CD4-positive, alpha-beta memory T cell (primary cell): ENCODE data around the gene SPTY2D1. TPM values are rescaled to one million over a fixed set of nuclear protein-coding genes. Genes with fewer than 3 reads are reported as not detected.
"Not testable (repeated sequence)": the region's sequence is repeated elsewhere in the genome, so short reads cannot be mapped to it uniquely, and the experiment has no call there.

ENCODE experiments used
- CTCF ChIA-PET: fragments of 350-600 bp; sonication (Branson Sonifier 250); formaldehyde crosslinking; loops from one replicate; lab custom pipeline; 2021; ENCODE audit warnings: inconsistent platforms; ENCODE audit not compliant: partially characterized antibody; lab: Charles Lee
- POLR2A ChIA-PET: fragments of 350-600 bp; sonication (Branson Sonifier 250); formaldehyde crosslinking; loops from one replicate; lab custom pipeline; 2021; ENCODE audit not compliant: partially characterized antibody; lab: Charles Lee
- DNase-seq, 5 donors: peaks; one replicate each; pipeline versions ENCODE4 v3.0.0 to v3.0.0-alpha.2; 2020 to 2022; ENCODE audit warnings: mixed read lengths in 1 of 5
- H3K27ac ChIP-seq: one replicate; pipeline ENCODE4 v1.7.0; 2013; ENCODE audit warnings: low read depth, low read length
- H3K27me3 ChIP-seq: 2 replicates; pipeline ENCODE4 v1.7.0; 2013; ENCODE audit warnings: mild to moderate bottlenecking, low read length, moderate library complexity; ENCODE audit not compliant: insufficient read depth
- H3K36me3 ChIP-seq: 2 replicates; pipeline ENCODE4 v1.7.0; 2013; ENCODE audit warnings: mild to moderate bottlenecking, low read length, moderate library complexity; ENCODE audit not compliant: insufficient read depth
- H3K4me1 ChIP-seq: 2 replicates; pipeline ENCODE4 v1.7.0; 2013; ENCODE audit warnings: mild to moderate bottlenecking, low read length, moderate library complexity; ENCODE audit not compliant: insufficient read depth
- H3K4me3 ChIP-seq, 2 donors: one replicate each; pipeline ENCODE4 v1.7.0; 2013; ENCODE audit warnings: low read length in 2 of 2, mild to moderate bottlenecking in 1 of 2
- H3K9me3 ChIP-seq, 2 donors: one replicate each; pipeline ENCODE4 v1.7.0; 2013; ENCODE audit warnings: low read length in 2 of 2, control low read depth in 1 of 2; ENCODE audit not compliant: control insufficient read depth in 1 of 2
- H3K27ac Mint-ChIP-seq, 7 donors: one replicate each; pipeline ENCODE4 v1.8.0; 2020 to 2021; ENCODE audit warnings: mixed read lengths in 7 of 7, mild to moderate bottlenecking in 6 of 7, inconsistent platforms in 3 of 7, moderate library complexity in 3 of 7
- H3K27me3 Mint-ChIP-seq, 2 donors: one replicate each; pipeline ENCODE4 v1.8.0; 2020 to 2021; ENCODE audit warnings: mixed read lengths in 2 of 2
- H3K36me3 Mint-ChIP-seq, 2 donors: one replicate each; pipeline ENCODE4 v1.8.0; 2020 to 2021; ENCODE audit warnings: mixed read lengths in 2 of 2, inconsistent platforms in 1 of 2, mild to moderate bottlenecking in 1 of 2
- H3K4me1 Mint-ChIP-seq, 4 donors: one replicate each; pipeline ENCODE4 v1.8.0; 2020 to 2021; ENCODE audit warnings: mixed read lengths in 4 of 4, mild to moderate bottlenecking in 1 of 4
- H3K4me3 Mint-ChIP-seq, 8 donors: one replicate each; pipeline ENCODE4 v1.8.0; 2020 to 2021; ENCODE audit warnings: mixed read lengths in 8 of 8, mild to moderate bottlenecking in 7 of 8, moderate library complexity in 6 of 8, inconsistent platforms in 3 of 8
- H3K9me3 Mint-ChIP-seq, 8 donors: one replicate each; pipeline ENCODE4 v1.8.0; 2020 to 2021; ENCODE audit warnings: mixed read lengths in 8 of 8, mild to moderate bottlenecking in 5 of 8, inconsistent platforms in 3 of 8, moderate library complexity in 1 of 8
- intact Hi-C: fragments of 100-400 bp; cut with micrococcal nuclease; formaldehyde crosslinking; loops from one replicate; pipeline ENCODE4 v1.15.1; 2023
- polyA plus RNA-seq, 2 donors: library from polyadenylated mRNA; unstranded; fragments of 300-500 nt; fragmentation: Illumina TruSeq; gene quantifications; one replicate each; pipeline ENCODE4 v1.2.3, GENCODE V29; 2021
- total RNA-seq, 2 experiments: library from RNA; stranded (reverse); gene quantifications; one replicate each; pipeline ENCODE4 v1.2.3, GENCODE V29; 2021

Gene SPTY2D1
- total and polyA plus RNA-seq, 4 experiments from 2014 or later, result 5.1 to 25.2 (median 17.8) TPM

- Histone ChIP-seq H3K4me3 (no peak overlapping the region), H3K4me1 (peaks cover 18% of the 10 kb centered on the region), H3K9me3 (no peaks in the 10 kb centered on the region), H3K27me3 (no peaks in the 10 kb centered on the region), H3K36me3 (peaks cover 51% of the 10 kb centered on the region), H3K27ac (no peak overlapping the region)
- intact Hi-C loops, result loop anchor here (2.0 kb wide), 1 partner anchor 98 kb away; no protein-coding TSS in a partner anchor
- ChIA-PET CTCF (no interaction called here), POLR2A (no interaction called here)
- Mint-ChIP-seq H3K4me3 (no peak overlapping the region), H3K9me3 (peaks cover 0 to under 1% (median 0%) of the 10 kb centered on the region in 8 donors), H3K36me3 (peaks cover 55 to 66% of the 10 kb centered on the region in 2 donors), H3K27ac (no peak overlapping the region), H3K4me1 (peaks cover 12 to 33% (median 20%) of the 10 kb centered on the region in 4 donors), H3K27me3 (no peaks in the 10 kb centered on the region)
- no peak for DNase-seq
Measured at GRCh38 chr11:18612394-18612793, 21.7 kb downstream of the SPTY2D1 start.

DNA sequence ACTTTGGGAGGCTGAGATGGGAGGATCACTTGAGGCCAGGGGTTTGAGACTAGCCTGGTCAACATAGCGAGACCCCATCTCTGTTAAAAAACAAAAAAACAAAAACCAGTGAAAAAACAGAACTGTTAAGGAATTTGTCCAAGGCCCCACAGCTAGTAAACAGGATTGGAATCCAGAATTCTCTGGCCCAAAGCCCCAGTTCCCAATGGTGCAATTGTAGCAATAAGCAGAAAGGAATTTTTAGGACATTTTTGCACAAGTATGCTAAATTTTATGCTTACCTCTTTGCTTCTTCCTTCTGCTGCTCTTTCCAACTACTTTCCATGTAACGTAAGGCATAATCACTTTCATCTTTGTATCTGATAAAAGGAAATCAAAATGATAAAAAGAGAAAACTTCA is 22.9 kb downstream of the SPTY2D1 start:
- intact Hi-C loops, result no loop called here
- POLR2A ChIA-PET, result no interaction called here

GRCh38 chr11:18608376-18608775 is 25.8 kb downstream of the SPTY2D1 start:
- Histone ChIP-seq H3K27ac (no peak overlapping the region), H3K4me1 (no peaks in the 10 kb centered on the region), H3K36me3 (peaks cover 29% of the 10 kb centered on the region), H3K4me3 (no peak overlapping the region), H3K9me3 (no peaks in the 10 kb centered on the region), H3K27me3 (no peaks in the 10 kb centered on the region)
- no peaks in the 10 kb centered on the region for H3K27me3 Mint-ChIP-seq
- ChIA-PET POLR2A (no interaction called here), CTCF (no interaction called here)
- H3K9me3 Mint-ChIP-seq, result peaks cover 0 to 3% (median 0%) of the 10 kb centered on the region in 8 donors
- H3K36me3 Mint-ChIP-seq, result peaks cover 36 to 52% of the 10 kb centered on the region in 2 donors
- DNase-seq, result no peak
- H3K4me3 Mint-ChIP-seq, result no peak overlapping the region
- peak overlapping the region in 1 of 7 donors; percentile 29 for H3K27ac Mint-ChIP-seq
- peaks cover 0 to 4% (median 2%) of the 10 kb centered on the region in 4 donors for H3K4me1 Mint-ChIP-seq
- intact Hi-C loops, result no loop called here

More for the DNA sequence above, 22.9 kb downstream of the SPTY2D1 start:
- no peak overlapping the region for H3K4me3 Mint-ChIP-seq
- CTCF ChIA-PET, result interaction anchor here (1.4 kb wide), 1 partner anchor 10 kb away, joined by 3 read pairs; no protein-coding TSS in a partner anchor
- Histone ChIP-seq H3K4me3 (no peak overlapping the region), H3K9me3 (no peaks in the 10 kb centered on the region), H3K36me3 (peaks cover 54% of the 10 kb centered on the region), H3K27ac (no peak overlapping the region), H3K4me1 (peaks cover 7% of the 10 kb centered on the region), H3K27me3 (no peaks in the 10 kb centered on the region)
- DNase-seq, result no peak
- peaks cover 0 to 3% (median 0%) of the 10 kb centered on the region in 8 donors for H3K9me3 Mint-ChIP-seq
- peaks cover 6 to 22% (median 13%) of the 10 kb centered on the region in 4 donors for H3K4me1 Mint-ChIP-seq
- H3K36me3 Mint-ChIP-seq, result peaks cover 58 to 72% of the 10 kb centered on the region in 2 donors
- no peak overlapping the region for H3K27ac Mint-ChIP-seq
- H3K27me3 Mint-ChIP-seq, result no peaks in the 10 kb centered on the region

DNA sequence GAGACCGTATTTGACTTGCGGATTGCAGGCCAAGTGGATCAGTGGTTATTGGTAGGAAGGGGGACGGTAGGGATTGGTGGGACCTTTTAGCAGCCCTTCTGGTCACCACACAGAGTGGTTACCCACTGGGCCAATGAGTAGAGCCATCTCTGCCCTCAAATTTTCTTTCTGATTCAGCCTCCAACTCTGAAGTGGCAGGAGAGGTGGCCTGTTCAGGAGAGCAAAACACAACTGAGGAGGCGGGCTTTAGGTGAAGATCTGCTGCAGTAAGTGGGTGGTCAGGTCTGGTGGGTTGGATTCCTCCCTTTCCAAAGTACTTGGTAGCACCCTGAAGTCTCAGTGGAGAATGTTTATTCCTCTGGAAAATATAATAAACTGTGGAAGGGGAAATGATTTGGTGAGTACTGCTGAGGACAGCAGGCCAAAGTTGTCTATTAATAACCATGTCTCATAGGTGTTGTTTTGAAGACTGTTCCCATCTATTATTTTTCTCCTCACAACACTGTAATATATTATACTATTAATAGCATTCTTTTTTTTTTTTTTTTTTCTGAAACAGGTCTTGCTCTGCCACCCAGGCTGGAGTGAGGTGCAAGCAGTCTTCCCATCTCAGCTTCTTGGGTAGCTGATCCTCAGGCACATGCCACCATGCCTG is 33.1 kb downstream of the SPTY2D1 start:
- no peaks in the 10 kb centered on the region for H3K36me3 ChIP-seq
- H3K36me3 Mint-ChIP-seq, result peaks cover 2 to 4% of the 10 kb centered on the region in 2 donors
- intact Hi-C loops, result no loop called here
- H3K9me3 ChIP-seq, result no peaks in the 10 kb centered on the region
- no peak overlapping the region for H3K4me3 ChIP-seq
- no peaks in the 10 kb centered on the region for H3K4me1 Mint-ChIP-seq
- no peak overlapping the region for H3K27ac Mint-ChIP-seq
- no peak overlapping the region for H3K4me3 Mint-ChIP-seq
- no peaks in the 10 kb centered on the region for H3K9me3 Mint-ChIP-seq
- ChIA-PET CTCF (interaction anchor here (1.0 kb wide), 1 partner anchor 11 kb away, joined by 7 read pairs; no protein-coding TSS in a partner anchor), POLR2A (interaction anchor here (3.3 kb wide), 1 partner anchor 11 kb away, joined by 8 read pairs; no protein-coding TSS in a partner anchor)
- no peaks in the 10 kb centered on the region for H3K4me1 ChIP-seq
- no peak for DNase-seq
- H3K27me3 Mint-ChIP-seq, result no peaks in the 10 kb centered on the region
- no peak overlapping the region for H3K27ac ChIP-seq
- H3K27me3 ChIP-seq, result no peaks in the 10 kb centered on the region

GRCh38 chr11:18599739-18600230 is 34.4 kb downstream of the SPTY2D1 start, which contains the start of gene MISFA:
TSS of gene MISFA (plus strand) at chr11:18599789. CDS start at chr11:18599929, 140 bp downstream.
- Histone ChIP-seq H3K9me3 (no peaks in the 10 kb centered on the region), H3K27ac (no peak within 1 kb of the TSS), H3K4me3 (no peak within 1 kb of the TSS), H3K27me3 (no peaks in the 10 kb centered on the region), H3K36me3 (no peaks in the 10 kb centered on the region), H3K4me1 (no peaks in the 10 kb centered on the region)
- no peak for DNase-seq
- ChIA-PET POLR2A (no interaction called here), CTCF (no interaction called here)
- no peaks in the 10 kb centered on the region for H3K4me1 Mint-ChIP-seq
- peaks cover 2% of the 10 kb centered on the region in 2 donors for H3K36me3 Mint-ChIP-seq
- no peaks in the 10 kb centered on the region for H3K27me3 Mint-ChIP-seq
- peak within 1 kb of the TSS in 3 of 7 donors; percentile 8 to 53 (median 25) for H3K27ac Mint-ChIP-seq
- intact Hi-C loops, result no loop called here
- H3K9me3 Mint-ChIP-seq, result no peaks in the 10 kb centered on the region
- H3K4me3 Mint-ChIP-seq, result no peak within 1 kb of the TSS

- Histone ChIP-seq H3K27me3 (no peaks in the 10 kb centered on the region), H3K9me3 (no peaks in the 10 kb centered on the region), H3K27ac (no peak overlapping the region), H3K36me3 (no peaks in the 10 kb centered on the region), H3K4me3 (no peak overlapping the region), H3K4me1 (peaks cover 18% of the 10 kb centered on the region)
- Mint-ChIP-seq H3K27ac (no peak overlapping the region), H3K4me3 (no peak overlapping the region), H3K9me3 (no peaks in the 10 kb centered on the region), H3K36me3 (peaks cover 0 to 2% of the 10 kb centered on the region in 2 donors), H3K4me1 (peaks cover 0 to 12% (median 8%) of the 10 kb centered on the region in 4 donors), H3K27me3 (no peaks in the 10 kb centered on the region)
- ChIA-PET POLR2A (interaction anchor here (2.1 kb wide), 1 partner anchor 23 kb away, joined by 4 read pairs; no protein-coding TSS in a partner anchor), CTCF (no interaction called here)
- intact Hi-C loops, result no loop called here
- DNase-seq, result no peak
Measured at GRCh38 chr11:18594999-18595749, 39.0 kb downstream of the SPTY2D1 start.

DNA sequence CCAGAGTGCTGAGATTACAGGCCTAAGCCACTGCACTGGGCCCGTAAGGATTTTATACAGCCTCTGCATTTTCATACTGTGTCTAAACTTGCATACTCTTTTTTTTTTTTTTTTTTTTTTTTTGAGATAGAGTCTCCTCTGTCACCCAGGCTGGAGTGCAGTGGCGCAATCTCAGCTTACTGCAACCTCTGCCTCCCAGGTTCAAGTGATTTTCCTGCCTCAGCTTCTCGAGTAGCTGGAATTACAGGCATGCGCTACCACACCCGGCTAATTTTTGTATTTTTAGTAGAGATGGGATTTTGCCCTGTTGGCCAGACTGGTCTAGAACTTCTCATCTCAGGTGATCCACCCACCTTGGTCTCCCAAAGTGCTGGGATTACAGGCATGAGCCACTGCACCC is 40.1 kb downstream of the SPTY2D1 start:
- intact Hi-C loops, H3K9me3 Mint-ChIP-seq, H3K27me3 Mint-ChIP-seq, DNase-seq, H3K4me3 Mint-ChIP-seq, H3K27ac ChIP-seq, H3K4me3 ChIP-seq, H3K9me3 ChIP-seq, H3K36me3 Mint-ChIP-seq, H3K27me3 ChIP-seq, H3K27ac Mint-ChIP-seq, H3K36me3 ChIP-seq: not testable (repeated sequence)
- ChIA-PET POLR2A (interaction anchor here (2.1 kb wide), 1 partner anchor 24 kb away, joined by 4 read pairs; no protein-coding TSS in a partner anchor), CTCF (interaction anchor here (0.6 kb wide), 1 partner anchor 75 kb away, joined by 3 read pairs; no protein-coding TSS in a partner anchor)
- peaks cover 29% of the 10 kb centered on the region for H3K4me1 ChIP-seq
- peaks cover 0 to 13% (median 9%) of the 10 kb centered on the region in 4 donors for H3K4me1 Mint-ChIP-seq
